Activated CD8-positive, alpha-beta T cell treated with anti-CD3 and anti-CD28 coated beads, Interleukin-2, amount 10 ng/mL, durations not matched to agents 7 days and 5 days (primary cell): ENCODE results near the gene EIF3A. TPM values are rescaled to one million over a fixed set of nuclear protein-coding genes. Genes with fewer than 3 reads are reported as not detected.

Experiments used
- ATAC-seq: fragments of 150-1000 bp; cut with Tn5 transposase; one replicate; pipeline ENCODE4 v1.10.0; 2021; ENCODE audit warnings: moderate library complexity
- CTCF ChIA-PET: fragments of 350-600 bp; sonication (Branson Sonifier 250); formaldehyde crosslinking; loops from one replicate; lab custom pipeline; 2021; ENCODE audit warnings: antibody characterized with exemption; lab: Charles Lee
- POLR2A ChIA-PET: fragments of 350-600 bp; sonication (Branson Sonifier 250); formaldehyde crosslinking; loops from one replicate; lab custom pipeline; 2021; ENCODE audit warnings: antibody characterized with exemption; lab: Charles Lee
- DNase-seq: peaks from one replicate; pipeline ENCODE4 v3.0.0-alpha.2; 2020
- H3K27ac Mint-ChIP-seq: one replicate; pipeline ENCODE4 v1.8.0; 2021; ENCODE audit warnings: mild to moderate bottlenecking, mixed read lengths
- H3K27me3 Mint-ChIP-seq: one replicate; pipeline ENCODE4 v1.8.0; 2021; ENCODE audit warnings: low read depth, mixed read lengths
- H3K36me3 Mint-ChIP-seq: one replicate; pipeline ENCODE4 v1.8.0; 2021; ENCODE audit warnings: low read depth, mixed read lengths
- H3K4me1 Mint-ChIP-seq: one replicate; pipeline ENCODE4 v1.8.0; 2021; ENCODE audit warnings: low read depth, mixed read lengths
- H3K4me3 Mint-ChIP-seq: one replicate; pipeline ENCODE4 v1.8.0; 2021; ENCODE audit warnings: mild to moderate bottlenecking, mixed read lengths
- H3K9me3 Mint-ChIP-seq: one replicate; pipeline ENCODE4 v1.8.0; 2022; ENCODE audit warnings: mixed read lengths; ENCODE audit not compliant: insufficient read depth
- total RNA-seq, 2 experiments: library from RNA; stranded (reverse); gene quantifications; one replicate each; pipeline ENCODE4 v1.2.3, GENCODE V29; 2021

EIF3A gene
- total RNA-seq = 100 to 1,000 TPM; 126 to 127 TPM

GRCh38 chr10:119080521-119081259, at the start of gene EIF3A:
EIF3A (minus strand) TSS chr10:119080817; CDS start chr10:119080676, 141 bp downstream.
- ChIA-PET POLR2A (interaction anchor here (0.6 to 3.7 kb wide), 17 partner anchors 10 to 109 kb away, joined by 3 to 34 read pairs (median 7); partner anchors contain the start of gene DENND10), CTCF (interaction anchor here (0.6 to 1.0 kb wide), 2 partner anchors 10 to 16 kb away, joined by 3 read pairs; no protein-coding TSS in a partner anchor)
- peaks cover 41% of the 10 kb centered on the region for H3K36me3 Mint-ChIP-seq
- peaks cover 38% of the 10 kb centered on the region for H3K4me1 Mint-ChIP-seq
- H3K4me3 Mint-ChIP-seq = peak within 1 kb of the TSS; percentile 94
- DNase-seq = peak; percentile 93
- H3K27ac Mint-ChIP-seq = peak within 1 kb of the TSS; percentile 96
- H3K27me3 Mint-ChIP-seq = peaks cover 4% of the 10 kb centered on the region
- H3K9me3 Mint-ChIP-seq = no peaks in the 10 kb centered on the region
- peak; percentile 79 for ATAC-seq

GRCh38 chr10:119129721-119130120, 49.1 kb upstream of the EIF3A start:
- peaks cover 54% of the 10 kb centered on the region for H3K4me1 Mint-ChIP-seq
- ChIA-PET POLR2A (interaction anchor here (0.6 kb wide), 1 partner anchor 25 kb away, joined by 4 read pairs; no protein-coding TSS in a partner anchor), CTCF (no interaction called here)
- peak overlapping the region; percentile 22 for H3K27ac Mint-ChIP-seq
- no peak for ATAC-seq
- no peaks in the 10 kb centered on the region for H3K9me3 Mint-ChIP-seq
- H3K36me3 Mint-ChIP-seq = peaks cover 70% of the 10 kb centered on the region
- no peaks in the 10 kb centered on the region for H3K27me3 Mint-ChIP-seq
- DNase-seq = no peak
- H3K4me3 Mint-ChIP-seq = no peak overlapping the region

GRCh38 chr10:119125942-119126341, 45.3 kb upstream of the EIF3A start:
- Mint-ChIP-seq H3K4me3 (no peak overlapping the region), H3K9me3 (no peaks in the 10 kb centered on the region), H3K36me3 (peaks cover 55% of the 10 kb centered on the region), H3K4me1 (peaks cover 19% of the 10 kb centered on the region), H3K27me3 (no peaks in the 10 kb centered on the region), H3K27ac (no peak overlapping the region)
- ChIA-PET POLR2A (no interaction called here), CTCF (no interaction called here)
- no peak for DNase-seq
- no peak for ATAC-seq

- no peaks in the 10 kb centered on the region for H3K9me3 Mint-ChIP-seq
- H3K27ac Mint-ChIP-seq = no peak overlapping the region
- no peak overlapping the region for H3K4me3 Mint-ChIP-seq
- POLR2A ChIA-PET = interaction anchor here (0.6 to 0.8 kb wide), 3 partner anchors 11 to 44 kb away, joined by 3 to 5 read pairs (median 4); no protein-coding TSS in a partner anchor
- DNase-seq (no peak), ATAC-seq (no peak)
- CTCF ChIA-PET = no interaction called here
- H3K27me3 Mint-ChIP-seq = no peaks in the 10 kb centered on the region
- H3K4me1 Mint-ChIP-seq = peaks cover 12% of the 10 kb centered on the region
- H3K36me3 Mint-ChIP-seq = peaks cover 52% of the 10 kb centered on the region
Measured at GRCh38 chr10:119120875-119121274, 40.3 kb upstream of the EIF3A start.

- H3K27ac Mint-ChIP-seq = peak overlapping the region; percentile 56
Measured at GRCh38 chr10:119120413-119120867, 39.8 kb upstream of the EIF3A start.

GRCh38 chr10:119119400-119119799, 38.8 kb upstream of the EIF3A start:
- CTCF ChIA-PET = no interaction called here
- Mint-ChIP-seq H3K36me3 (peaks cover 56% of the 10 kb centered on the region), H3K4me3 (no peak overlapping the region), H3K9me3 (no peaks in the 10 kb centered on the region), H3K27me3 (no peaks in the 10 kb centered on the region), H3K27ac (peak overlapping the region; percentile 43), H3K4me1 (peaks cover 16% of the 10 kb centered on the region)
- POLR2A ChIA-PET = interaction anchor here (0.7 kb wide), 1 partner anchor 46 kb away, joined by 3 read pairs; no protein-coding TSS in a partner anchor
- DNase-seq (no peak), ATAC-seq (no peak)

More at GRCh38 chr10:119120413-119120867, 39.8 kb upstream of the EIF3A start:
- no peaks in the 10 kb centered on the region for H3K27me3 Mint-ChIP-seq
- H3K4me1 Mint-ChIP-seq = peaks cover 12% of the 10 kb centered on the region
- ATAC-seq (peak; percentile 80), DNase-seq (no peak)
- peaks cover 51% of the 10 kb centered on the region for H3K36me3 Mint-ChIP-seq
- ChIA-PET POLR2A (interaction anchor here (0.6 to 0.8 kb wide), 3 partner anchors 11 to 44 kb away, joined by 3 to 5 read pairs (median 4); no protein-coding TSS in a partner anchor), CTCF (no interaction called here)
- H3K4me3 Mint-ChIP-seq = no peak overlapping the region
- H3K9me3 Mint-ChIP-seq = no peaks in the 10 kb centered on the region

GRCh38 chr10:119118231-119118630, 37.6 kb upstream of the EIF3A start:
- Mint-ChIP-seq H3K36me3 (peaks cover 64% of the 10 kb centered on the region), H3K27ac (peak overlapping the region; percentile 25), H3K4me1 (peaks cover 26% of the 10 kb centered on the region), H3K4me3 (no peak overlapping the region), H3K27me3 (no peaks in the 10 kb centered on the region), H3K9me3 (no peaks in the 10 kb centered on the region)
- CTCF ChIA-PET = interaction anchor here (1.0 kb wide), 1 partner anchor 8 kb away, joined by 3 read pairs; no protein-coding TSS in a partner anchor
- POLR2A ChIA-PET = no interaction called here
- no peak for DNase-seq
- ATAC-seq = no peak

- Mint-ChIP-seq H3K4me1 (peaks cover 26% of the 10 kb centered on the region), H3K36me3 (peaks cover 57% of the 10 kb centered on the region), H3K4me3 (no peak overlapping the region), H3K9me3 (no peaks in the 10 kb centered on the region), H3K27ac (no peak overlapping the region), H3K27me3 (no peaks in the 10 kb centered on the region)
- POLR2A ChIA-PET = no interaction called here
- no peak for DNase-seq
- CTCF ChIA-PET = no interaction called here
- no peak for ATAC-seq
Measured at GRCh38 chr10:119116326-119116951, 35.8 kb upstream of the EIF3A start.

- Mint-ChIP-seq H3K27me3 (no peaks in the 10 kb centered on the region), H3K4me3 (no peak overlapping the region), H3K4me1 (peaks cover 26% of the 10 kb centered on the region), H3K36me3 (peaks cover 56% of the 10 kb centered on the region), H3K27ac (no peak overlapping the region), H3K9me3 (no peaks in the 10 kb centered on the region)
- no peak for DNase-seq
- CTCF ChIA-PET = no interaction called here
- POLR2A ChIA-PET = no interaction called here
- no peak for ATAC-seq
Measured at GRCh38 chr10:119115926-119116325, 35.3 kb upstream of the EIF3A start.

- POLR2A ChIA-PET = interaction anchor here (1.3 to 1.8 kb wide), 2 partner anchors 10 to 18 kb away, joined by 4 to 7 read pairs; partner anchors contain the start of gene DENND10
- Mint-ChIP-seq H3K27me3 (no peaks in the 10 kb centered on the region), H3K27ac (peak overlapping the region; percentile 70), H3K9me3 (no peaks in the 10 kb centered on the region), H3K36me3 (peaks cover 50% of the 10 kb centered on the region), H3K4me1 (peaks cover 14% of the 10 kb centered on the region), H3K4me3 (no peak overlapping the region)
- CTCF ChIA-PET = no interaction called here
- ATAC-seq = peak; percentile 49
- no peak for DNase-seq
Measured at GRCh38 chr10:119113751-119114732, 33.4 kb upstream of the EIF3A start.

- Mint-ChIP-seq H3K4me3 (no peak overlapping the region), H3K27me3 (no peaks in the 10 kb centered on the region), H3K9me3 (no peaks in the 10 kb centered on the region), H3K36me3 (peaks cover 47% of the 10 kb centered on the region), H3K27ac (no peak overlapping the region), H3K4me1 (peaks cover 18% of the 10 kb centered on the region)
- ATAC-seq (no peak), DNase-seq (no peak)
- ChIA-PET POLR2A (no interaction called here), CTCF (no interaction called here)
Measured at GRCh38 chr10:119112056-119112455, 31.4 kb upstream of the EIF3A start.
